Stimulated activated CD8-positive, alpha-beta memory T cell treated with anti-CD3 and anti-CD28 coated beads, Interleukin-2, amount 100 ng/mL, for 1 hour (primary cell): ENCODE data around the gene MAML2.

Experiments
- DNase-seq, 2 donors: peaks; one replicate each; pipeline ENCODE4 v3.0.0-alpha.2; 2020; ENCODE audit warnings: low read depth in 2 of 2

MAML2 gene

GRCh38 chr11:96213500-96213899 lies 129.5 kb downstream of the MAML2 start:
- DNase-seq = no peak

- DNase-seq = no peak
These were observed 131.6 kb downstream of the MAML2 start for GRCh38 chr11:96211436-96211835.

GRCh38 chr11:96207459-96208449 lies 135.2 kb downstream of the MAML2 start:
- no peak for DNase-seq

- no peak for DNase-seq
These were observed 136.0 kb downstream of the MAML2 start for GRCh38 chr11:96206955-96207354.

- DNase-seq = no peak
These were observed 137.6 kb downstream of the MAML2 start for GRCh38 chr11:96205460-96205809.

GRCh38 chr11:96204721-96205459 lies 138.1 kb downstream of the MAML2 start:
- DNase-seq = no peak

GRCh38 chr11:96204366-96204659 lies 138.7 kb downstream of the MAML2 start:
- no peak for DNase-seq

GRCh38 chr11:96203567-96204365 lies 139.2 kb downstream of the MAML2 start:
- DNase-seq = no peak

- no peak for DNase-seq
These were observed 142.8 kb downstream of the MAML2 start for GRCh38 chr11:96200243-96200642.

GRCh38 chr11:96199563-96200025 lies 143.4 kb downstream of the MAML2 start:
- no peak for DNase-seq

- no peak for DNase-seq
These were observed 144.9 kb downstream of the MAML2 start for GRCh38 chr11:96197801-96198701.

GRCh38 chr11:96197103-96197502 lies 145.9 kb downstream of the MAML2 start:
- no peak for DNase-seq

- DNase-seq = no peak
These were observed 146.8 kb downstream of the MAML2 start for GRCh38 chr11:96196181-96196662.

GRCh38 chr11:96195671-96196070 lies 147.3 kb downstream of the MAML2 start:
- no peak for DNase-seq

GRCh38 chr11:96194581-96195374 lies 148.2 kb downstream of the MAML2 start:
- no peak for DNase-seq

GRCh38 chr11:96193745-96194443 lies 149.1 kb downstream of the MAML2 start:
- DNase-seq = no peak

- no peak for DNase-seq
These were observed 151.2 kb downstream of the MAML2 start for GRCh38 chr11:96191752-96192151.

GRCh38 chr11:96189351-96189750 lies 153.6 kb downstream of the MAML2 start:
- no peak for DNase-seq

- DNase-seq = no peak
These were observed 154.6 kb downstream of the MAML2 start for GRCh38 chr11:96188243-96189006.
